H9 (cell line): ENCODE data around the gene NT5C1B. TPM values are rescaled to one million over a fixed set of nuclear protein-coding genes. Genes with fewer than 3 reads are reported as not detected.

ENCODE experiments used
- DNase-seq: peaks from one replicate; pipeline ENCODE4 v3.0.0-alpha.2; 2017
- H2AFZ ChIP-seq: one replicate; pipeline ENCODE4 v1.6.1; 2013; ENCODE audit warnings: mild to moderate bottlenecking, low read length, control low read depth, moderate library complexity
- H2AK5ac ChIP-seq: 2 replicates; pipeline ENCODE4 v1.6.1; 2013; ENCODE audit warnings: low read length, control low read depth, mixed read lengths; ENCODE audit not compliant: insufficient read length
- H2BK120ac ChIP-seq: one replicate; pipeline ENCODE4 v1.6.1; 2013; ENCODE audit warnings: low read depth, mild to moderate bottlenecking, low read length, control low read depth, inconsistent platforms; ENCODE audit not compliant: poor library complexity, severe bottlenecking
- H2BK12ac ChIP-seq: 2 replicates; pipeline ENCODE4 v1.6.1; 2013; ENCODE audit warnings: low read length, control low read depth, mixed read lengths, low read depth; ENCODE audit not compliant: insufficient read length
- H2BK15ac ChIP-seq: 2 replicates; pipeline ENCODE4 v1.6.1; 2013; ENCODE audit warnings: low read depth, low read length, control low read depth
- H2BK20ac ChIP-seq: one replicate; pipeline ENCODE4 v1.6.1; 2013; ENCODE audit warnings: low read depth, mild to moderate bottlenecking, low read length, control low read depth, inconsistent platforms; ENCODE audit not compliant: poor library complexity, severe bottlenecking
- H2BK5ac ChIP-seq: 2 replicates; pipeline ENCODE4 v1.6.1; 2013; ENCODE audit warnings: low read length, control low read depth, mixed read lengths; ENCODE audit not compliant: insufficient read length
- H3K14ac ChIP-seq: 2 replicates; pipeline ENCODE4 v1.6.1; 2013; ENCODE audit warnings: low read length, control low read depth; ENCODE audit not compliant: insufficient read depth
- H3K18ac ChIP-seq: 2 replicates; pipeline ENCODE4 v1.6.1; 2013; ENCODE audit warnings: low read depth, mild to moderate bottlenecking, mixed read lengths, low read length, control low read depth; ENCODE audit not compliant: insufficient read length
- H3K23ac ChIP-seq: 2 replicates; pipeline ENCODE4 v1.6.1; 2013; ENCODE audit warnings: low read length, control low read depth, mixed read lengths, low read depth; ENCODE audit not compliant: insufficient read length
- H3K23me2 ChIP-seq: 2 replicates; pipeline ENCODE4 v1.6.1; 2013; ENCODE audit warnings: low read depth, mild to moderate bottlenecking, mixed read lengths, low read length, control low read depth; ENCODE audit not compliant: insufficient read length, poor library complexity, severe bottlenecking
- H3K27ac ChIP-seq: 2 replicates; pipeline ENCODE4 v1.5.1; 2013; ENCODE audit warnings: low read length, control low read depth, mixed read lengths, low read depth; ENCODE audit not compliant: insufficient read length
- H3K27me3 ChIP-seq: 2 replicates; pipeline ENCODE4 v1.6.1; 2013; ENCODE audit warnings: low read length, control low read depth, inconsistent platforms; ENCODE audit not compliant: insufficient read depth
- H3K4ac ChIP-seq: 2 replicates; pipeline ENCODE4 v1.6.1; 2013; ENCODE audit warnings: low read depth, mild to moderate bottlenecking, control low read depth, inconsistent platforms, low read length, moderate library complexity
- H3K4me1 ChIP-seq: 2 replicates; pipeline ENCODE4 v1.6.1; 2013; ENCODE audit warnings: low read length, control low read depth, inconsistent platforms; ENCODE audit not compliant: insufficient read depth
- H3K4me2 ChIP-seq: 2 replicates; pipeline ENCODE4 v1.6.1; 2013; ENCODE audit warnings: low read length, control low read depth, mixed read lengths; ENCODE audit not compliant: insufficient read length, insufficient read depth
- H3K56ac ChIP-seq: 2 replicates; pipeline ENCODE4 v1.6.1; 2013; ENCODE audit warnings: low read depth, mild to moderate bottlenecking, mixed read lengths, low read length, control low read depth; ENCODE audit not compliant: insufficient read length
- H3K79me1 ChIP-seq: 2 replicates; pipeline ENCODE4 v1.6.1; 2013; ENCODE audit warnings: low read depth, mild to moderate bottlenecking, moderate library complexity, low read length, control low read depth, inconsistent platforms; ENCODE audit not compliant: insufficient read depth, poor library complexity, severe bottlenecking
- H3K79me2 ChIP-seq: 2 replicates; pipeline ENCODE4 v1.6.1; 2013; ENCODE audit warnings: low read length, control low read depth, inconsistent platforms; ENCODE audit not compliant: insufficient read depth
- H3K9ac ChIP-seq: 2 replicates; pipeline ENCODE4 v1.6.1; 2013; ENCODE audit warnings: low read length, control low read depth, mixed read lengths; ENCODE audit not compliant: insufficient read length; ENCODE audit errors: extremely low read depth
- H3K9me3 ChIP-seq: one replicate; pipeline ENCODE4 v1.6.1; 2013; ENCODE audit warnings: low read depth, low read length, inconsistent platforms; ENCODE audit not compliant: control insufficient read depth
- H3T11ph ChIP-seq: one replicate; pipeline ENCODE4 v1.6.1; 2013; ENCODE audit warnings: mild to moderate bottlenecking, low read length, control low read depth, inconsistent platforms
- H4K20me1 ChIP-seq: one replicate; pipeline ENCODE4 v1.6.1; 2013; ENCODE audit not compliant: control insufficient read depth, insufficient read length, insufficient read depth
- H4K5ac ChIP-seq: 2 replicates; pipeline ENCODE4 v1.6.1; 2013; ENCODE audit warnings: low read depth, mild to moderate bottlenecking, mixed read lengths, low read length, control low read depth; ENCODE audit not compliant: insufficient read length
- H4K8ac ChIP-seq: replicated peaks from 2 replicates; pipeline ENCODE4 v1.6.1; 2013; ENCODE audit warnings: low read length, control low read depth, mixed read lengths, low read depth; ENCODE audit not compliant: insufficient read length
- H4K91ac ChIP-seq: 2 replicates; pipeline ENCODE4 v1.6.1; 2013; ENCODE audit warnings: low read depth, mild to moderate bottlenecking, moderate library complexity, mixed read lengths, low read length, control low read depth; ENCODE audit not compliant: insufficient read length
- H3K27ac Mint-ChIP-seq, 3 experiments: 2 replicates in 2 of 3; 3 replicates in 1 of 3; pipeline ENCODE4 v1.8.0; 2020 to 2021; ENCODE audit warnings: mixed read lengths in 3 of 3, mild to moderate bottlenecking in 1 of 3, moderate library complexity in 1 of 3
- H3K27me3 Mint-ChIP-seq: 2 replicates; pipeline ENCODE4 v1.8.0; 2021; ENCODE audit warnings: low read depth, mild to moderate bottlenecking, moderate library complexity, mixed read lengths
- H3K36me3 Mint-ChIP-seq, 3 experiments: 2 replicates in 2 of 3; 3 replicates in 1 of 3; pipeline ENCODE4 v1.8.0; 2020 to 2021; ENCODE audit warnings: low read depth in 3 of 3, mixed read lengths in 3 of 3; ENCODE audit not compliant: insufficient read depth in 1 of 3
- H3K4me1 Mint-ChIP-seq, 2 experiments: 2 replicates each; pipeline ENCODE4 v1.8.0; 2020; ENCODE audit warnings: mixed read lengths in 2 of 2
- H3K4me3 Mint-ChIP-seq, 2 experiments: 2 replicates in 1 of 2; 3 replicates in 1 of 2; pipeline ENCODE4 v1.8.0; 2020 to 2021; ENCODE audit warnings: mild to moderate bottlenecking in 2 of 2, mixed read lengths in 2 of 2, moderate library complexity in 1 of 2
- H3K9me3 Mint-ChIP-seq, 2 experiments: 2 replicates in 1 of 2; 3 replicates in 1 of 2; pipeline ENCODE4 v1.8.0; 2020; ENCODE audit warnings: mild to moderate bottlenecking in 2 of 2, mixed read lengths in 2 of 2, moderate library complexity in 1 of 2
- WGBS: extraction: QIAGEN DNeasy Blood & Tissue Kit; methylation state at CpG from one replicate; pipeline ENCODE4 v1.1.7; 2013; ENCODE audit warnings: missing lambda C conversion rate, low lambda C conversion rate, mixed read lengths; ENCODE audit not compliant: insufficient read length; ENCODE audit errors: extremely low coverage; 5-methylcytosine and 5-hydroxymethylcytosine counted together
- total RNA-seq: library from RNA; stranded (reverse); gene quantifications from 2 replicates; pipeline ENCODE4 v1.2.1, GENCODE V29; 2021
- TF ChIP-seq, protein P1 (sequence below): fragments of 200-600 bp; sonication (generic); conservative IDR thresholded peaks from 3 replicates; pipeline ENCODE4 v1.8.0; 2021; ENCODE audit warnings: antibody characterized with exemption, mild to moderate bottlenecking

NT5C1B gene
- total RNA-seq, 1 experiment from 2014 or later = not detected

GRCh38 chr2:18599509-18600254 is 10.3 kb upstream of the NT5C1B start:
- Histone ChIP-seq H2AFZ (no peak overlapping the region), H3K4ac (no peak overlapping the region), H3K27me3 (no peaks in the 10 kb centered on the region), H3K79me2 (no peaks in the 10 kb centered on the region), H3K18ac (no peak overlapping the region), H3K4me1 (no peaks in the 10 kb centered on the region), H4K20me1 (no peaks in the 10 kb centered on the region), H3K14ac (no peak overlapping the region), H3K23ac (no peak overlapping the region), H4K91ac (no peak overlapping the region), H3K4me2 (no peak overlapping the region), H3K9me3 (no peaks in the 10 kb centered on the region), H3K56ac (no peak overlapping the region), H3K27ac (no peak overlapping the region), H2BK5ac (no peak overlapping the region), H3K79me1 (no peaks in the 10 kb centered on the region), H3T11ph (no peak overlapping the region), H4K5ac (no peak overlapping the region), H2AK5ac (no peak overlapping the region), H3K9ac (no peak overlapping the region), H3K23me2 (no peaks in the 10 kb centered on the region), H2BK20ac (no peak overlapping the region), H2BK12ac (no peak overlapping the region), H4K8ac (no peak overlapping the region), H2BK15ac (no peak overlapping the region), H2BK120ac (no peak overlapping the region)
- no peaks in the 10 kb centered on the region for H3K27me3 Mint-ChIP-seq
- DNase-seq = no peak
- TF ChIP-seq, protein P1, sequence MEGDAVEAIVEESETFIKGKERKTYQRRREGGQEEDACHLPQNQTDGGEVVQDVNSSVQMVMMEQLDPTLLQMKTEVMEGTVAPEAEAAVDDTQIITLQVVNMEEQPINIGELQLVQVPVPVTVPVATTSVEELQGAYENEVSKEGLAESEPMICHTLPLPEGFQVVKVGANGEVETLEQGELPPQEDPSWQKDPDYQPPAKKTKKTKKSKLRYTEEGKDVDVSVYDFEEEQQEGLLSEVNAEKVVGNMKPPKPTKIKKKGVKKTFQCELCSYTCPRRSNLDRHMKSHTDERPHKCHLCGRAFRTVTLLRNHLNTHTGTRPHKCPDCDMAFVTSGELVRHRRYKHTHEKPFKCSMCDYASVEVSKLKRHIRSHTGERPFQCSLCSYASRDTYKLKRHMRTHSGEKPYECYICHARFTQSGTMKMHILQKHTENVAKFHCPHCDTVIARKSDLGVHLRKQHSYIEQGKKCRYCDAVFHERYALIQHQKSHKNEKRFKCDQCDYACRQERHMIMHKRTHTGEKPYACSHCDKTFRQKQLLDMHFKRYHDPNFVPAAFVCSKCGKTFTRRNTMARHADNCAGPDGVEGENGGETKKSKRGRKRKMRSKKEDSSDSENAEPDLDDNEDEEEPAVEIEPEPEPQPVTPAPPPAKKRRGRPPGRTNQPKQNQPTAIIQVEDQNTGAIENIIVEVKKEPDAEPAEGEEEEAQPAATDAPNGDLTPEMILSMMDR = no peak
- no CpG with 5 or more reads among the region's 2 CpGs for WGBS
- H3K9me3 Mint-ChIP-seq = no peaks in the 10 kb centered on the region
- H3K4me1 Mint-ChIP-seq = no peaks in the 10 kb centered on the region
- no peak overlapping the region for H3K27ac Mint-ChIP-seq
- no peak overlapping the region for H3K4me3 Mint-ChIP-seq
- H3K36me3 Mint-ChIP-seq = no peaks in the 10 kb centered on the region
